HG03045 (cell line): ENCODE results near the gene CARD11.
"Not testable (repeated sequence)": the region's sequence is repeated elsewhere in the genome, so short reads cannot be mapped to it uniquely, and the experiment has no call there.

Source experiments
- ATAC-seq: cut with Tn5 transposase; IDR thresholded peaks from one replicate; pipeline ENCODE4 v1.9.1; 2021; ENCODE audit warnings: mild to moderate bottlenecking, moderate library complexity; ENCODE audit not compliant: unreplicated experiment

The CARD11 gene

DNA sequence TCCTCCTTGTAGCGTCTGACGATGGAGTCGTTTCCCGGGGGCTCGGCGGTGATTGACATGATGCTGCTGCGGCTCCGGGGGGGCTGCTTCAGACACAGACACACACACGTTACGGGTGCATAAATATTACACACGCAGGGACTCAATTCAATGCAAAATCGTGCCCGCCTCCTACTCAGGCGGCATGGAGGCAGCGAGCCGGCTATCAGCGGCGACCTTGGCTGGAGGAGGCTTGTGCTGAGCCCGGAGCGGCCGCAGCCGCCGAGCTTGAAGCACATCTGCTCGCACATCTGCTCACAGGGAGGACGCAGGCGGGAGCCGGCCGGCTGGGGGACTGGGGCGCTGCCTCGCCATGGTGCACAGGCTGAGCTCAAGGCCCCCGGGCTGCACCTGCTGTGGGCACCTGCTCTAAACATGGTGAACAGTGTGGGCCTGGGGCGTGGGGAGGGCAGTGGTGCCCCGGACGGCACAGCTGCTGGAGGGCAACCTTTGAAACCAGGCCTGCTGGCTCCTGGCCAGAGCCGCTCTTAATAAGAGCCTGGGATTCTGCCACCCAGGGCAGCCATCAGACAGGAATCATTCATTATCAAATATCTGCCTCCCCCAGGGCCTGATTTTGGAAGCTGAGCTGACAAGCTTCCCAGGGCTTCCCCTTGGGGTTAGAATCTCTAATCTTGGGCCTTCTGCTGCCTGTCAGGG is 114.9 kb downstream of the CARD11 start:
- no peak for ATAC-seq

DNA sequence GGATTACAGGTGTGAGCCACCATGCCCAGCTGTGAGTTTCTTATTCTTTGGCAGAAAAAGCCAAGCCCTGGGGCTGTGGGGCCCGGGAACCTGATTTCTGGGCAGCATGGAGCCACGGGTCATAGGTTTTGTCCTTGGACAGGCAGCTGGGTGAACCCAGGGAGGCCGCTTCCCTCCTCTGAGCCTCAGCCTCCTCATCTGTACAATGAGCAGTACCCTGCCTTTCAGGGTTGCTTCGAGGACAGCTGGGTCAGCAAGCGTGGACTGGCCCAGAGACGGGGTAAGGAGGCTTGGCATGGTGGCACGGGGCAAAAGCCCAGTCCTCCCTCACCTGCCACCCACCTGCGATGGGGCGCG is 115.4 kb downstream of the CARD11 start:
- no peak for ATAC-seq

DNA sequence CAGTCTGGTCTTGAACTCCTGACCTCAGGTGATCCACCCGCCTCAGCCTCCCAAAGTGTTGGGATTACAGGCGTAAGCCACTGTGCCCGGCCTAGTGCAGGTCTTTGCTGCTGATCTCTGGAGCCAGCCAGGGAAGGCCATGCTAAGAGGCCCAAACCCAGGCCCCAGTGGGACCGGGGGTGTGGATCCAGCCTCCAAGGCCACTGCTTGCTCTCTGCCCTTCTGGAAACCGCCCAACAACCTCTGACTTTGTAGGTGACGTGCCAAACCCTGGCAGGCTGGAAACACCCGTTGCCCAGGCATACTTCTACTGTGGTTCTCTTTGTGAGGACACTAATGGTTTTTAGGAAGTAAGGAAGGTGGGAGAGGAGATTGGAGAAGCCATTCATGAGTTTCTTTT is 116.1 kb downstream of the CARD11 start:
- ATAC-seq: no peak

DNA sequence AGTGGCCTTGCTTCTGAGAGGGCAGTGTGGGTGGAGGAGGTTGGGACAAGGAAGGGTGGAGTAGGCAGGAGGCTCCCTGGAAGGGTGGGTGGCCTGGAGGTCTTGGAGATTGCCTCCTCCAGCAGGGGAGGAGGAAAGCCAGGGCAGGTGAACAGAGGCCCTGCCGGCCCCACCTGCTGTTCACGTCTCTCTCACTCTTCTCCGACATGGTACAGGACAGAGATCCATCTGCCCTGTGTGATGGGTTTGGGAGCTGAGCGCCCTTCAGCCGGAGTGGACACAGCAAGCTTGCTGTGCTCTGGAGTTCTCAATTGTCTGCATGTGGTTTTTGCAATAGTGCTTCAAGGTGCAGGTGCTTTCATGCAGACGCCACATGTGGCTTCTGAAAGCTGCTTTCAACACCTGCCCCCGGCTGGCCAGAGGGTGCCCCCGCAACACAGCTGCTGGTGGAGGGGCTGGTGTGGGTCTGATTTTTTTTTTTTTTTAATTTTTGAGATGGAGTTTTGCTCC is 116.7 kb downstream of the CARD11 start:
- no peak for ATAC-seq

DNA sequence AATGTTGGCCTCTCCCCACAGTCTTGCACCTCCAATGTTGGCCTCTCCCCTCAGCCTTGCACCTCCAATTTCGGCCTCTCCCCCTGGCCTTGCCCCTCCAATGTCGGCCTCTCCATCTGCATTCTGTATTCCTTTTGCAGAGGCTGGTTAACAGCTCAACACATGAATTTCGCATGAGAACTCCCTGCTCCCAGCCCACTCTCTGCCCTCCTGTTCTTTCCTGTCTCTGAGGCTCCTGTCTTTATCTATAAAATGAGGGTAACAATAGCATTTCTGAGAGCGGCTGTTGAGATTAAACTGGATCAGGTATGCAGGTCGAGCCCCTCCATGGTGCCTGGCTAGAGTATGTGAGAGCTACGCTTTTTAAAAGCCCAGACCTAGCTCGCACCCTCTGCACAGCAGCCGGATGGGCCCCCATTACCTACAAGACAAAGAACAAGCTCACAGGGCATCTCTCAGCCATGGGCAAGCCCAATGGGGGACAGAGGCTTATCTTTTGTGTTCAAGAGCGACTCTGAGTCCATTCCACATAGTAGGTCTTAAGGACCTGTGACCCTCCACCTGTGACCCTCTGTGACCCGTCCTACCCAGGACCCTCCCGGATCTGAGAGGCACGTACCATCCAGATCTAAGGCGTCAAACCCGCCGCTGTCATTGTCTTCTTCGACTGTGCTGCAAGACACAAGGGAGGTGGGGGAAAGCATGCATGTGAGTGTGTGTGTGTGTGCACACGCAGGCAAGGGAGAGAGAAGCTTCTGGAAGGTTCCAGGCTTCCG is 117.4 kb downstream of the CARD11 start:
- ATAC-seq: no peak

DNA sequence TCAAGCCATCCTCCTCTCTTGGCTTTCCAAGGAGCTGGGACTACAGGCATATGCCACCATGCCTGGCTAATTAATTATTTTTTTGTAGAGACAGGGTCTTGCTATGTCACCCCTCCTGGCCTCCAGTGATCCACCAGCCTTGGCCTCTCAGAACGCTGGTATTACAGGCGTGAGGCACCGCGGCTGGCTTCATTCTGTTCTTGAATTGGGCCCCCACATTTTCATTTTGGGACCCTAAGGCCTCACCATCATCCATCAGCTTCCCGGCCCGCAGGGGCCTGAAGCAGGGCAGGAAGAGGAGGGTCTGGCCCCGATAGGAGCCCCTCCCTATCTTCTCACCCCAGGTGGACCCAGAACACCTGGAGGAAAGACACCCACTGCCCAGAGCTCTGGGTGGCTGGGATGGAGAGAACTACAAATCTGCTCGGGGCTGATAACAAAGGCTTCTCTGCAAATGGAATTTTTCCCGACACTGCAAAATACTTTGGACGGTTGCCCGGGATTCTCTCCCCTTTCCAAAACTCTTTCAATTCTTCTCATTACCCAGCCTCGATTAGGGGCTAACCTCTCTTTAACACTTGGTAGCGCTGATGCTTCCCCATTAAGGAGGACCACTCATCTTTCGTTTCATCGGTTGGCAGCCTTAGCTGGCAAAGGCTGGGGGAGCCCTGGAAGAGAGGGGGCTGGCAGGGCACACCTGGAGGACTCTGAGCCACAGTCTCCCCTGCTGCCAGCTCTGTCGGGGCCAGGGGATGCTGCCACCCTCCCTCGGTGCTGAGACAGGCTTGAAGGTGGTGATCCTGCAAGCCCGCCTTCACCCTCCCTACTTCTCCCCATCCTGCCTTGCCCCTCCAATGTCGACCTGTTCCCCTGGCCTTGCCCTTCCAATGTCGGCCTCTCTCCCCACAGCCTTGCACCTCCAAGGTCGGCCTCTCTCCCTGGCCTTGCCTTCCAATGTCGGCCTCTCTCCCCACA is 118.5 kb downstream of the CARD11 start:
- ATAC-seq: no peak

DNA sequence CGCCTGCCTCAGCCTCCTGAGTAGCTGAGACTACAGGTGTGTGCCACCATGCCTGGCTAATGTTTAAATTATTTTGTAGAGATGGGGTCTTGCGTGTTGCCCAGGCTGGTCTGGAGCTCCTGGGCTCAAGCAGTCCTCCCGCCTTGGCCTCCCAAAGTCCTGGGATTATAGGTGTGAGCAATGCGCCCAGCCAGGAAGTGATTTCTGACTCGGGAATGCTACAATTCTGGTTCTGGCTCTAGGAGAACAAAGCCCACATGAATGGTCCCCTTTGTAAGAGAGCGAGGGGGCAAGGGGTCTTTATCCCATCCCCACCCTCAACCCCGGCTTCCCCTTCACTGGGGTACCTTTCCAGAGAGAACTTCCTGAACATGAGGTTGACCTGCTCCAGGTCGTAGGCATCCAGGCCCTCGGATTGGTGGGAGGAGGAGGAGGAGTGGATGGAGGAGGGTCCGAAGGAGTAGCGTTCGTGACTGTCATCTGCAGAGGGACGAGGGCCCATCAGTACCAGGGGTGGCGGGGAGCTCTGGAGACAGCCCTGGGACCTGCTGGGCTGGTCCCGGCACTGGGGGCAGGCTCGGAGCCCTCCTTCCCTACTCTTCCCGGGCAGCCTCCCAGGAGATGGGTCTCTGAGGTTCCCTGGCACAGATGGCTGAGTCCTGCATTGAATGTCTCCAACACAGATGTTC is 119.6 kb downstream of the CARD11 start:
- no peak for ATAC-seq

DNA sequence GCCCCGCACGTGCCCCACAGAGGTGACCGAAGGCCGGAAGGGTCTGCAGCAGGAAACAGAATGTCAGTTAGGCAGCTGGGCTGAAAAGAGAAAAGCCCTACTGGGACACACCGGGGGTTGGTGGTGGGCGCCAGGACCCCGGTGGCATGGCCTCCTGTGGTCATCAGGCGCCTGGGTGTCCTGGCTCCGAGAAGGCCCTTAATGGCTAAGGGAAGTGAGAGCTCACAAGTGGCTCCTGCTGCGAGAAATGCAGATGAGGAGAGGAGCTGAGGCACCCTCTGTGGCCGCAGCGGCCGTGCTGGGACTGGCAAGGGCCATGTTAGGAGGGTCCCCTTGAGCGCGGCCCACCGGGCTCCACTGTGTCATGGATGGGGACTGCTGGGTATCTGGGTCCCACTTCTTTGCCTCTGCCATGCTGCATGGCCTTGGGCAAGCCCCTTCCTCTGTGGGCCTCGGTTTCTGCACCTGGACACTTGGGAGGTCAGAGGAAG is 120.3 kb downstream of the CARD11 start:
- ATAC-seq: no peak

DNA sequence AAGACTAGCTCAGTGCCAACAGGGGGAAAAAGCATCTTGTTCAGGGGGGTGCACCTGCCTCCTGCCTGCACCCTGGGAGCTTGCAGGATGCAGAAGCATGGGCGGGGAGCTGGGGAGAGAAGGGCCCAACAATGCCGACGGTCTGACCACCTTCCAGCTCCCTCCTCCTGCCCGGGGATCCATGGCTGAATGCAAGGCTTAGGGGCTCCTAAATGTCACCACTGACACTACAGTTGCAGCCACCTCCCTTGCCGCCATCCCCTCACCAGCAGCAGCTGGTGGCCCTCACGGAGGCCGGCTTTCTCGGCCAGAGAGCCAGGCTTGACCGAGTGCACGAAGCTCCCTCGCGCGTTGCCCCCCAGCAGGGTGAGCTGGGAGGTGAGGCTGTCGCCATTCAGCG is 120.8 kb downstream of the CARD11 start:
- ATAC-seq: no peak

DNA sequence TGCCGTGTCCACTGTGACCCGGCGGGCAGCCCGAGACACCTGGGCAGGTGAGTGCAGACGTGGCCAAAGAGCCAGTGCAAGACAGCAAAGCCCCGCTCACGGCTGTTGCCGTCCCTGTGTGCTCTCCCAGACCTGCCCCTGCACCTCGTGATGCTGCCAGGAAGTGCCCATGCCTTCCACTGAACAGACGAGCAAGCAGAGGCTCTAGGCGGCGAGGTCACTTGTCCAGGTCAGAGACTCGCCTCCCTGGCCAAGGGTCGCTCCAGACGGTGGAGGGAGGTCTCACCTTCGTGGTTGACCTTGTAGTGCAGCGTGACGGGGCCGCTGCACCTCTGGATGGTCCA is 121.3 kb downstream of the CARD11 start:
- ATAC-seq: no peak

DNA sequence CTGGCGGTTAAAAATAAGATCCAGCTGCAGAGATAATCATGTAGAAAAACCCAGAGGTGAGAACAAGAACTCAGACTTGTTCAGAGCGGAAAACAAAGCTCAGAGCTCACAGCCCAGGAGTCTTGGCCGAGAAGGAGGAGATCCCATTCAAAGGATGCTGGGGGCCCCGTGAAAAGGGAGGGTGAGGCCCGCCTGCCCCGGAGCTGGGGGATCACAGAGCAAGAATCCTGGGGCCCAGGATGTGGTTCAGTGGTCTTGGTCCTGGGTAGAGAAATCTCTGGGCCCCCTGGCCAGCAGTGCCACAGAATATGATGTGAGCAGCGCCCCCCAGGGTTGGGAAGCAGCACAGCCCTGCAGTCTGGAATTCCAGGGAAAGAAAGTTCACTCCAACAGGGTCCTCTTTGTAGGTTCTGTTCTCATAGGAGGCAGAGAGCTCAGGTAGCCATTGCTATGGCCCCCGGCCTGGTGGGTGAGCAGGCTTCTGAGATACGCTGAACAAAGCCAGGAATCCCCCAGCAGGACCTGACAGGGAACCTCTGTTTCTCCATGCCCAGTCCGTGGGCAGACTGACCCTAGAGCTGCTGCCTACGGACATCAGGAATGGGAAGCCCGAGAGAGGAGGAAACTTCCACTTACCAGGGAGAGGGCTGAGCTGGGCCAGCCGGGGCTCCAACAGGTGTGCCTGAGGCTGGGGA is 121.9 kb downstream of the CARD11 start:
- ATAC-seq: no peak

DNA sequence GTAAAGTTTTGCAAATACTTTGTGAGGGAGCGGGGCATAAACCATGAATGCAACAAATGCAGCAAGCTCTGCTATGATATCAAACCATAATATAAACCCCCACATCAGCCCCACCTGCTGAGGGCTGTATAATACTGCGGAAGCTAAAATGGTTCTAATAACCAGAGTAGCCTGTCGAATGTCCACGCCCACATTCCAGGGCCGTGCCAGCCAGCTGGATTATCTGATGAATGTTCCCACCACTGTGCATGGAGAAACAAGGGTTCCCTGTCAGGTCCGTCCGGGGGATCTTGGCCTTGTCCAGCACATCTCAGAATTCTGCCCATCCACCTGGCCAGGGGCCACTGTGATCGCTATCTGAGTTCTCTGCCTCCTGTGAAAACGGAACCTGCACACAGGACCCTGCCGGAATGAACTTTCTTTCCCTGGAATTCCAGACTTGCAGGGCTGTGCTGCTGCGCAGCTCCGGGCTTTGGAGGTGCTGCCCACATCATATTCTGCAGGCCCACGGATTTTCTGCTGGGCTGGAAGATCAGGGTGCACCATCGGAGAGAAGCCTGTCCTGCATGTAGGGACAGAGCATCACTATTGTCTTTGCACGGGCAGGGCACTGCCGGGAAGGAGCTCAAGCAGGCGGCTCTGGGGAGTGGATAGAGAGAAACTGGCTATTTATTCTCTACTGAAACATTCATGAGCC is 122.6 kb downstream of the CARD11 start:
- ATAC-seq: no peak

DNA sequence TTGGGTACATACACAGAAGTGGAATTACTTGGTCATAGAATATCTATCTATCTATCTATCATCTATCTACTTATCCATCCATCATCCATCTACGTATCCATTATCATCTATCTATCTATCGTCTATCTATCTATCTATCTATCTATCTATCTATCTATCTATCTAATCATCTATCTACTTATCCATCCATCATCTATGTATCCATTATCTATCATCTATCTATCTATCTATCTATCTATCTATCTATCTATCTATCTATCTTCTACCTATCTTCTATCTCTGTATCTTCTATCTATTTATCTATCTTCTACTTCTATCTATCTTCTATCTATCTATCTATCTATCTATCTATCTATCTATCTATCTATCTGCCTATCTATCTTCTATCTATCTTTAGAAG is 123.2 kb downstream of the CARD11 start:
- ATAC-seq: not testable (repeated sequence)

DNA sequence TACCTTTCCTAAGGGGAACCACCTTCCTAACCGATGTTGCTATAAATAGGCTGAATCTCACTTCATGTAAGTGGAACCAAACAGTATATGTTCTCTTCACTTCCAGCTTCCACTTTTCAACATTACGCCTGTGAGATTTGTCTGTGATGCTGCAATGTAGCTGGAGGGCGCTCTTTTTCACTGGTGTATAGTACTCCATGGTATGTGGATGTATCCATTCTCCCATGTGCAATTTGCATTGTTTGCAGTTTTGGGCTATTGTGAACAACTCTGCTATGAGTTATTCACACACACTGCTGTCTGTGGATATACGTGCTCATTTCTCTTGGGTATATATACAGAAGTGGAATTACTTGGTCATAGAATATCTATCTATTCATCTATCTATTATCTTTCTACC is 123.6 kb downstream of the CARD11 start:
- ATAC-seq: no peak

DNA sequence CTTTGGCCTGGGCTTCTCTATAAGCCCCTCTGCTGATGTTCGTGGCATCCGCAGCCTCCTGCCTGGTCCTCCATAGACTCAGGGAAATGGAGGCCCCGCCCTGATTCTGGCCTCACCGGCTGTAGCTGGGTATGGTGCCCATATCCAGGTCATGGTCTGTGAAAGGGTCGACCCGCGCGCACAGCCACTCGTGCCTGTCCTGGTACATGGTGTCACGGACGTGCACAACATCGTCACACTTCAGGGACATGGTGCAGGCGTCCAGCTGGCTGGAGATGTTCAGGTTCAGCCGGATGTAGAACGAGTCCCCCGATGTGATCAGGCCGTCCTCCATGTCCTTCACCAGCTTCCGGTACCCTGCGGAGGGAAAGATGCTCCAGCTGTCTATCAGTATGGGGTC is 124.4 kb downstream of the CARD11 start:
- ATAC-seq: no peak

DNA sequence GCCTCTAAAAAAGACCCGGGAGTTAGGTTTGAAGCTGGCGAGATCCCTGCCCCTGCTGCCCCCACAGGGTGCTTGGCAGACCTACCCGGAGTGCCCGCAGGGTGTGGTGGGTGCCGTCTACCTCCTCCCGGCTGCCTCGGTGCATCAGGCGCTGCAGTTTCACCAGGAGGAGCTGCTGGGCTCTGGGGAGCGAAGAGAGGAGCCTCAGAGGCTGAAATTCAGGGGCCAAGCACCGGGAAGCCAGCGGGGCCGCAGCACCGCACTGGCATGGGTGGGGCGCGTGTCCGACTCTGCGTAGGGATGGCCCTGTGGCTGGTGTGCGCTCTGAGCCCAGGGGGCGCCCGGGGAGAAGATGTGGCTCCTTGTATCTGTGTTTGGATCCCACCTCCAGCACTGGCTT is 125.3 kb downstream of the CARD11 start:
- ATAC-seq: no peak

DNA sequence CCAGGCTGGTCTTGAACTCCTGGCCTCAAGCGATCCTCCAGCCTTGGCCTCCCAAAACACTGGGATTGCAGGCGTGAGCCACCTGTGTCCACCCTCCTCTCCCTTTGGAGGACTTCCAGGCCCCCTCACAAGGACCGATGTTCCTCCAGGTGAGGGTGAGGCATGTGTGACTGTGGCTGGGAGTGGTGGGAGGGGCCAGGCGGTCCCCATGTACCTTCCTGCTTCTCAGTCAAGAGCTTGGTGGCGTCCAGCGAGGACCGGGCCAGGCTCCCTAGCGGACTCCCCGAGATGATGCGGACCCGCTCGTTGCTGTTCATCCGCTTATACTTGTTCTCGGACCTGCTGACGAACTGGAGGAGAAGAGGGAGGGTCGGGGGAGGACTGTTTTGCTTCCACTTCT is 128.6 kb downstream of the CARD11 start:
- no peak for ATAC-seq

DNA sequence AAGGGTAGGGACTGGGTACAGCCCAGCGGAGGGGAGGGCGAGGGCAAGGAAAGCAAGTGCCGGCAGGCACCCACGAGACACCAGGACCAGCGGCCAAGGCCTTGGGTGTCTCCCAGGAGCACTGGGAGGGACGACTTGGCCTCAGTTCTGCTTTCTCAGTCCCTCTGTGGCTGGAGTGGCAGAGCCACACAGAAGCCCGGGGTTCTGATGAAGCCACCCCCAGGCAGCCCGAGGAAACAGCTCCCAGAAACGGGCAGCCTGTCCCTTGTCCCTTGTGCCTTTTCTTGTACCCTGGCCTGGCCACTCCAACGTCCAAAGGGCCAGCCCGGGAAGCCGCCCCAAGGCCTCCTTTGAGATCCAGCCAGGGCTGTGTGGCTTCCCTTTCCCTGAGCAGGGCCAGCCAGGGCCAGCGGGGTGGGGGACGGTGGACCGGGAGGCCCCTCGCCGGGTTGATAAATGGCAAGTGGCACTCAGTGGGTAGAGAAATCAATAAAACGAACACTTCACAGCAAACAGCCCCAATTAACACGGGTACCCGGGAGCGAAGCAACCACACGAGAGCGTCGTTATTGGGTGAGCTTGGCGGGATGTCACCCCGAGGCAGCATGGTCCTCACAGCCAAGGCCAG is 129.8 kb downstream of the CARD11 start:
- no peak for ATAC-seq
